Uterus (tissue), 4 donors: ENCODE data around the gene KRTAP4-1. TPM values are rescaled to one million over a fixed set of nuclear protein-coding genes. Genes with fewer than 3 reads are reported as not detected.
"Not testable (repeated sequence)": the region's sequence is repeated elsewhere in the genome, so short reads cannot be mapped to it uniquely, and the experiment has no call there.

Experiments used
- DNase-seq, 2 donors: peaks; one replicate each; pipeline ENCODE4 v3.0.0-alpha.2; 2019 to 2020
- H3K27ac ChIP-seq, 2 donors: fragments of 200-600 bp; sonication (generic); 1 replicate in 1 of 2; 2 replicates in 1 of 2; pipeline ENCODE4 v1.5.1; 2016 to 2018
- H3K27me3 ChIP-seq, 2 donors: fragments of 200-600 bp; sonication (generic); one replicate each; pipeline ENCODE4 v1.5.1; 2018 to 2019; ENCODE audit warnings: control low read depth in 1 of 2
- H3K36me3 ChIP-seq, 2 donors: fragments of 200-600 bp; sonication (generic); one replicate each; pipeline ENCODE4 v1.5.1; 2019; ENCODE audit warnings: control low read depth in 1 of 2
- H3K4me1 ChIP-seq, 2 donors: fragments of 200-600 bp; sonication (generic); one replicate each; pipeline ENCODE4 v1.5.1; 2018 to 2019; ENCODE audit warnings: control low read depth in 1 of 2
- H3K4me3 ChIP-seq, 2 donors: fragments of 200-600 bp; sonication (generic); 1 replicate in 1 of 2; 2 replicates in 1 of 2; pipeline ENCODE4 v1.5.1; 2018 to 2019; ENCODE audit warnings: mild to moderate bottlenecking in 1 of 2
- H3K9me3 ChIP-seq, 2 donors: fragments of 200-600 bp; sonication (generic); one replicate each; pipeline ENCODE4 v1.5.1; 2019; ENCODE audit warnings: control low read depth in 1 of 2
- POLR2A ChIP-seq, 2 donors: fragments of 450-650 bp; IDR thresholded peaks; one replicate each; pipeline ENCODE4 v1.6.1; 2016; ENCODE audit warnings: antibody characterized with exemption in 2 of 2, mild to moderate bottlenecking in 1 of 2, moderate library complexity in 1 of 2
- intact Hi-C: fragments of 100-400 bp; cut with DNase I; formaldehyde crosslinking; loops from one replicate; pipeline ENCODE4 v1.15.1; 2023; ENCODE audit warnings: low total_unique reads
- total RNA-seq, 4 donors: library from RNA; depleted of rRNA in 3 of 4; stranded (reverse); fragments of >200 nt in 3 of 4; gene quantifications; one replicate each; pipeline versions ENCODE4 v1.1.0 to v1.2.4, GENCODE V29; 2014 to 2023
- TF ChIP-seq, protein P1 (sequence below), 4 experiments: fragments of 200-600 bp in 2 of 4; fragments of 450-650 bp in 2 of 4; sonication (generic) in 2 of 4; IDR thresholded peaks; one replicate each; pipeline ENCODE4 v1.5.1; 2016 to 2019; ENCODE audit warnings: antibody characterized with exemption in 4 of 4, mild to moderate bottlenecking in 2 of 4, moderate library complexity in 1 of 4
- donor health status: DM: yes; HTN: yes; CAD: no.

The KRTAP4-1 gene
- total RNA-seq, 4 donors from 2014 or later, result not detected

DNA sequence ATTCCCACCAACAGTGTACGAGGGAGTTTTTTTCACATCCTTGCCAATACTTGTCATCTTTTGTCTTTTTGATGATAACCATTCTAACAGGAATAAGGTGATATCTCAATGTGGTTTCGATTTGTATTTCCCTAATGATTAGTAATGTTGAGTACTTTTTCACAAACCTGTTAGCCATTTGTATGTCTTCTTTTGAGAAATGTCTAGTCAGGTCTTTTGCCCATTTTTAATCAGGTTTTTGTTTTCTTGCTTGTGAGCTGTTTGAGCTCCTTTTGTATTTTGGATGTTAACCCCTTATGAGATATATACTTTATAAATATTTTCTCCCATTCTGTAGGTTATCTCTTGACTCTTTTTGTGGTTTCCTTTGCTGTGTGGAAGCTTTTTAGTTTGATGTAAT lies 33.2 kb downstream of the KRTAP4-1 start:
- intact Hi-C loops, result no loop called here
- TF ChIP-seq POLR2A (IDR thresholded peaks at IDR 0.05), result no peak
- TF ChIP-seq, protein P1, sequence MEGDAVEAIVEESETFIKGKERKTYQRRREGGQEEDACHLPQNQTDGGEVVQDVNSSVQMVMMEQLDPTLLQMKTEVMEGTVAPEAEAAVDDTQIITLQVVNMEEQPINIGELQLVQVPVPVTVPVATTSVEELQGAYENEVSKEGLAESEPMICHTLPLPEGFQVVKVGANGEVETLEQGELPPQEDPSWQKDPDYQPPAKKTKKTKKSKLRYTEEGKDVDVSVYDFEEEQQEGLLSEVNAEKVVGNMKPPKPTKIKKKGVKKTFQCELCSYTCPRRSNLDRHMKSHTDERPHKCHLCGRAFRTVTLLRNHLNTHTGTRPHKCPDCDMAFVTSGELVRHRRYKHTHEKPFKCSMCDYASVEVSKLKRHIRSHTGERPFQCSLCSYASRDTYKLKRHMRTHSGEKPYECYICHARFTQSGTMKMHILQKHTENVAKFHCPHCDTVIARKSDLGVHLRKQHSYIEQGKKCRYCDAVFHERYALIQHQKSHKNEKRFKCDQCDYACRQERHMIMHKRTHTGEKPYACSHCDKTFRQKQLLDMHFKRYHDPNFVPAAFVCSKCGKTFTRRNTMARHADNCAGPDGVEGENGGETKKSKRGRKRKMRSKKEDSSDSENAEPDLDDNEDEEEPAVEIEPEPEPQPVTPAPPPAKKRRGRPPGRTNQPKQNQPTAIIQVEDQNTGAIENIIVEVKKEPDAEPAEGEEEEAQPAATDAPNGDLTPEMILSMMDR (IDR thresholded peaks at IDR 0.05), result no peak
- Histone ChIP-seq H3K36me3 (no peaks in the 10 kb centered on the region), H3K9me3 (no peaks in the 10 kb centered on the region), H3K4me1 (no peaks in the 10 kb centered on the region), H3K27ac (no peak overlapping the region), H3K27me3 (no peaks in the 10 kb centered on the region), H3K4me3 (no peak overlapping the region)
- no peak for DNase-seq

DNA sequence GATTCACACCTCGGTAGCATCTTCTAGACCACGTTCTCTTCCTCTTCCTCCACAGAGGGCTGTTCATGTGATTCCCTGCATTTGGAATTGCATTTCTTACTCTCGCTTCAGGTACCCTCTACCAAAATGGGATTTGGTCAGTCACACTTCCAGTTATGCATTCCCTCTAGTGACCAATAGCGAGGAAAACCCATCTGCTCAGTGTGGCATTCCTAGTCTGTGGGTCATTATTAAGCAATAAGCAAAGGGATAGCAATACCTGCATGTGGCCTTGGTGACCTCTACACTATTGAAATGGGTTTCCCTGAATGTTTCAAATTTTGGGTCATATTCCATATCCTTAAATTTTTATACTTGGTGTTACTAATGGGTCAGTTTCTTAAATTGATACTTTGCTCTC lies 34.7 kb downstream of the KRTAP4-1 start:
- no peaks in the 10 kb centered on the region for H3K9me3 ChIP-seq
- no peaks in the 10 kb centered on the region for H3K4me1 ChIP-seq
- no peak overlapping the region for H3K27ac ChIP-seq
- no peak for DNase-seq
- TF ChIP-seq, protein P1 (IDR thresholded peaks at IDR 0.05), result no peak
- TF ChIP-seq POLR2A (IDR thresholded peaks at IDR 0.05), result no peak
- intact Hi-C loops, result no loop called here
- H3K4me3 ChIP-seq, result no peak overlapping the region
- H3K36me3 ChIP-seq, result no peaks in the 10 kb centered on the region
- H3K27me3 ChIP-seq, result no peaks in the 10 kb centered on the region

DNA sequence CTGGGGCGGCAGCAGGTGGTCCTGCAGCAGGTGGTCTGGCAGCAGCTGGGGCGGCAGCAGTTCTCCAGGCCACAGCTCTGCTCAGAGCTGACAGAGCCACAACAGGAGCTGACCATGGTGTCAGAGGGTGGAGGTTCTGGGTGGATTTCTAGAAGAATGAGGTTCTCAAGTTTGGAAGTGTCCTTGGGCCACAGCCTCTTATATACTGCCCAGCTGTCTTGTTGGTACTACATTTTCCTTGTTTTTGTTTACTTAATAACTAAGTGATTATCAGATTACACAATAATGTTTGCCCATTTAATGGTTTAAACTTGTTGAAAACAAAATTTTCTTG lies 35.1 kb downstream of the KRTAP4-1 start, which contains the start of gene KRTAP4-5:
Gene KRTAP4-5 (minus strand): TSS at position 174 of the 334 bp plus-strand sequence. CDS start 58 bp downstream, at position 116.
- H3K27me3 ChIP-seq, result no peaks in the 10 kb centered on the region
- H3K4me1 ChIP-seq, result no peaks in the 10 kb centered on the region
- no peak within 1 kb of the TSS for H3K4me3 ChIP-seq
- no peak for DNase-seq
- intact Hi-C loops, result no loop called here
- no peaks in the 10 kb centered on the region for H3K9me3 ChIP-seq
- TF ChIP-seq, protein P1 (IDR thresholded peaks at IDR 0.05), result no peak
- TF ChIP-seq POLR2A (IDR thresholded peaks at IDR 0.05), result no peak
- H3K27ac ChIP-seq, result no peak within 1 kb of the TSS
- H3K36me3 ChIP-seq, result no peaks in the 10 kb centered on the region

DNA sequence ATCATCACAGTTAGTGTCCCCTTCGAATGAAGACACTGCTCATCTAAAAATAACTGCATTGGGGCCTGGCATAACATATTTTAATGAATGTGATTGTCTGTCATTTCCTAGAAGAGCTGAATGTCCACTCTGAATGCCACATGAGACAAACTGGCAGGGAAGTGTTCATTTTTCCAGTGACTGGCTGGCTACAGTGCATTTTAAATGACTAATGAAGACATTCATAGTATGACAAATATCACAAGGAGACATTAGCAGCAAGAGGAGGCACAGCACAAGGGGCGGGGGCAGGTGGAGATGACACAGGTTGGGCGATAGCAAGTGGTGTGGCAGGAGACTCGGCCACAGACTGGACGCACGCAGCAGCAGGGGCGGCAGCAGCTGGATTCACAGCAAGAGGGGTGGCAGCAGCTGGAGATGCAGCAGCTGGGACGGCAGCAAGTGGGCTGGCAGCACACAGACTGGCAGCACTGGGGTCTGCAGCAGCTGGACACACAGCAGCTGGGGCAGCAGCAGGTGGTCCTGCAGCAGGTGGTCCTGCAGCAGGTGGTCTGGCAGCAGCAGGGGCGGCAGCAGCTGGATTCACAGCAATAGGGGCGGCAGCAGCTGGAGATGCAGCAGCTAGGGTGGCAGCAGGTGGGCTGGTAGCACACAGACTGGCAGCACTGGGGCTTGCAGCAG lies 35.6 kb downstream of the KRTAP4-1 start:
- H3K9me3 ChIP-seq, H3K27ac ChIP-seq, H3K27me3 ChIP-seq, H3K4me3 ChIP-seq, H3K4me1 ChIP-seq, H3K36me3 ChIP-seq, intact Hi-C loops, DNase-seq: not testable (repeated sequence)

DNA sequence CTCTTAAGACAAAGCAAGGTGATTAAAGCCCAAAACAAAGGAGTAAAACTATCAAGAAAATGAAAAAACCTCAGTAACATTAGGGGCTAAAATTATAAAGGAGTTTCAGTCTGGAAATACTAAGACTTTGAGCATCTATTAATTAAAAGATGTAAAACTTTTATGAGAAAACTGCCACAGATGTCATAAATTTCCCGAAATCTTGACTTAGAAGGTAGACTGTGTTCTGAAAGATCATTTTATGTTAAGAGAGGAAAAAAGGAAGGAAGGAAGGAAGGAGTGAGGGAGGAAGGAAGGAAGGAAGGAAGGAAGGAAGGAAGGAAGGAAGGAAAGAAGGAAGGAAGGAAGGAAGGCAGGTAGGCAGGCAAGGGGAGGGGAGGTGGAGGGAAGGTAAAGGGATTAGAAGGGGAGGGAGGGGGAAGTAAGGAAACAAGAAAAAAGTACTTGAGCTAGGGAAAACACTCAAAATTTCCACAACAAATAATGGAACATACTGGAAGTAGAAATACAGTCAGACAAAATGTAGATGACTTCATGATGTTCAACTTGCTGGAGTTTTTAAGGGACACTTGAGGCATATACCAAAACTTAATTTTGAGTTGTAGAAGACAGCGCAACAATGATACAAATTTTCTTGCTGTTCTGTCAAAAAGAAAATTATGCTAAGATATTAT lies 37.0 kb downstream of the KRTAP4-1 start:
- TF ChIP-seq, protein P1 (IDR thresholded peaks at IDR 0.05), result no peak
- TF ChIP-seq POLR2A (IDR thresholded peaks at IDR 0.05), result no peak
- Histone ChIP-seq H3K36me3 (no peaks in the 10 kb centered on the region), H3K4me1 (no peaks in the 10 kb centered on the region), H3K27ac (no peak overlapping the region), H3K4me3 (no peak overlapping the region), H3K27me3 (no peaks in the 10 kb centered on the region), H3K9me3 (no peaks in the 10 kb centered on the region)
- DNase-seq, result no peak
- intact Hi-C loops, result no loop called here
